ENCODE measurements around the gene BBS9.
"Not testable (repeated sequence)": the region's sequence is repeated elsewhere in the genome, so short reads cannot be mapped to it uniquely, and the experiment has no call there.

The BBS9 gene

GRCh38 chr7:33200282-33200681, 70.9 kb downstream of the BBS9 start:
- TF ChIP-seq, protein P1, sequence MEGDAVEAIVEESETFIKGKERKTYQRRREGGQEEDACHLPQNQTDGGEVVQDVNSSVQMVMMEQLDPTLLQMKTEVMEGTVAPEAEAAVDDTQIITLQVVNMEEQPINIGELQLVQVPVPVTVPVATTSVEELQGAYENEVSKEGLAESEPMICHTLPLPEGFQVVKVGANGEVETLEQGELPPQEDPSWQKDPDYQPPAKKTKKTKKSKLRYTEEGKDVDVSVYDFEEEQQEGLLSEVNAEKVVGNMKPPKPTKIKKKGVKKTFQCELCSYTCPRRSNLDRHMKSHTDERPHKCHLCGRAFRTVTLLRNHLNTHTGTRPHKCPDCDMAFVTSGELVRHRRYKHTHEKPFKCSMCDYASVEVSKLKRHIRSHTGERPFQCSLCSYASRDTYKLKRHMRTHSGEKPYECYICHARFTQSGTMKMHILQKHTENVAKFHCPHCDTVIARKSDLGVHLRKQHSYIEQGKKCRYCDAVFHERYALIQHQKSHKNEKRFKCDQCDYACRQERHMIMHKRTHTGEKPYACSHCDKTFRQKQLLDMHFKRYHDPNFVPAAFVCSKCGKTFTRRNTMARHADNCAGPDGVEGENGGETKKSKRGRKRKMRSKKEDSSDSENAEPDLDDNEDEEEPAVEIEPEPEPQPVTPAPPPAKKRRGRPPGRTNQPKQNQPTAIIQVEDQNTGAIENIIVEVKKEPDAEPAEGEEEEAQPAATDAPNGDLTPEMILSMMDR (IDR thresholded peaks at IDR 0.05; ENCODE audit: extremely low read depth, insufficient read depth, missing control alignments): no peak
- DNase-seq (ENCODE audit: low spot score): no peak
- in situ Hi-C loops (cut with MboI; ENCODE audit: low pct_unique_long_range_greater_than_20kb, low sequenced_read_pairs, unreplicated experiment): no loop called here

GRCh38 chr7:33201821-33202220, 72.5 kb downstream of the BBS9 start:
- in situ Hi-C loops (cut with MboI; ENCODE audit: low pct_unique_long_range_greater_than_20kb, low sequenced_read_pairs, unreplicated experiment): no loop called here
- DNase-seq (ENCODE audit: low spot score): no peak
- TF ChIP-seq, protein P1 (IDR thresholded peaks at IDR 0.05; ENCODE audit: extremely low read depth, insufficient read depth, missing control alignments): no peak

- in situ Hi-C loops (cut with MboI; ENCODE audit: low pct_unique_long_range_greater_than_20kb, low sequenced_read_pairs, unreplicated experiment): no loop called here
Observed at GRCh38 chr7:33210958-33211357, 81.6 kb downstream of the BBS9 start.

GRCh38 chr7:33212144-33212543, 82.8 kb downstream of the BBS9 start:
- no peak for DNase-seq (ENCODE audit: low spot score)
- in situ Hi-C loops (cut with MboI; ENCODE audit: low pct_unique_long_range_greater_than_20kb, low sequenced_read_pairs, unreplicated experiment): no loop called here

More at GRCh38 chr7:33210958-33211357, 81.6 kb downstream of the BBS9 start:
- TF ChIP-seq, protein P1 (IDR thresholded peaks at IDR 0.05; ENCODE audit: extremely low read depth, insufficient read depth, missing control alignments): no peak
- DNase-seq (ENCODE audit: low spot score): no peak

DNA sequence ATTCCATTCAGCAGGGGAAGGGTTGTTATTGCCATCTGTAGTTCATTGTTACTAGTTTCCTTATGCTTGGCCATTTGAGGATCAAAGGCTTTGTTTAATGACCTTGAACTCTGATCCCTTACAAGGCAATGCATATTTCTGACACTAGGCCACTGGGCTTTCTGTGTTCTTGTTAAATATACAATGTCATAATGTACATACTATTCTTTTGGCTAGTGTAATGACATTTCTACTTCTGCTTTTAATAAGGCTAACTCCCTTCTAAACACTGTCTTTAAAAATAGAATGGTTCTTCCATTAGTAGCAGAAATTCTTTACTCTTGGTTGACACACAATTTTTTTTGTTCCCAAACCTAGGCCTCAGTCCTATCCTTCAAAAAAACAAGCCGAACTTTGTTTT, 86.6 kb downstream of the BBS9 start:
- in situ Hi-C loops (cut with MboI; ENCODE audit: low pct_unique_long_range_greater_than_20kb, low sequenced_read_pairs, unreplicated experiment): no loop called here
- DNase-seq (ENCODE audit: low spot score): no peak
- TF ChIP-seq, protein P1 (IDR thresholded peaks at IDR 0.05; ENCODE audit: extremely low read depth, insufficient read depth, missing control alignments): no peak

More at GRCh38 chr7:33212144-33212543, 82.8 kb downstream of the BBS9 start:
- TF ChIP-seq, protein P1 (IDR thresholded peaks at IDR 0.05; ENCODE audit: extremely low read depth, insufficient read depth, missing control alignments): no peak

- no peak for DNase-seq (ENCODE audit: low spot score)
- in situ Hi-C loops (cut with MboI; ENCODE audit: low pct_unique_long_range_greater_than_20kb, low sequenced_read_pairs, unreplicated experiment): no loop called here
- TF ChIP-seq, protein P1 (IDR thresholded peaks at IDR 0.05; ENCODE audit: extremely low read depth, insufficient read depth, missing control alignments): no peak
Observed at GRCh38 chr7:33217595-33217994, 88.2 kb downstream of the BBS9 start.

- in situ Hi-C loops (cut with MboI; ENCODE audit: low pct_unique_long_range_greater_than_20kb, low sequenced_read_pairs, unreplicated experiment); DNase-seq (ENCODE audit: low spot score): not testable (repeated sequence)
Observed at GRCh38 chr7:33218841-33219535, 89.6 kb downstream of the BBS9 start.
